GM12873 (cell line): ENCODE results near the gene CEP295NL.

Source experiments
- TF ChIP-seq, protein P1 (sequence below): IDR thresholded peaks from 2 replicates; pipeline ENCODE4 v1.5.1; 2012; ENCODE audit warnings: low read depth, mild to moderate bottlenecking, moderate library complexity, low read length, control low read depth; ENCODE audit not compliant: insufficient read depth; ENCODE audit errors: missing control alignments

Gene CEP295NL

DNA sequence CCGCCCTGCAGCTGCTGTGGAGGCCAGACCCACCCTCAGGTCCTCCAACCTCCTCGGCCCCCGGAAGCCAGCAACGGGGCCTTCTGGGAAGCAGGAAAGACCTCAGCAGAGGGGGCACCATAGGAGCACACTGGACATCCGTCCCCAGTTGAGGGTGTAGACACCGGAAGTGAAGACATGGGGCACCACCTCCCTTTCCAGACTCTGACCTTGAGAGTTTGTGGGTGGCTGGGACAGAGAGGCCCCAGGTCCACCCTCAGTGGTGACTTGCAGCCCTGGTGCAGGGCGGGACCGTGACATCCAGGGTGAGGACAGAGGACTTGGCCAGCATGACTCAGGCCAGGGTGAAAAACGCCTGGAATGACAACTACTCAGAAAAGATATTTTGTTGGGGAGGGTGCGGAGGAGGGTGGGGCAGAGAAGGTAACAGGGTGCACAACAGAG lies 19.9 kb downstream of the CEP295NL start:
- TF ChIP-seq, protein P1, sequence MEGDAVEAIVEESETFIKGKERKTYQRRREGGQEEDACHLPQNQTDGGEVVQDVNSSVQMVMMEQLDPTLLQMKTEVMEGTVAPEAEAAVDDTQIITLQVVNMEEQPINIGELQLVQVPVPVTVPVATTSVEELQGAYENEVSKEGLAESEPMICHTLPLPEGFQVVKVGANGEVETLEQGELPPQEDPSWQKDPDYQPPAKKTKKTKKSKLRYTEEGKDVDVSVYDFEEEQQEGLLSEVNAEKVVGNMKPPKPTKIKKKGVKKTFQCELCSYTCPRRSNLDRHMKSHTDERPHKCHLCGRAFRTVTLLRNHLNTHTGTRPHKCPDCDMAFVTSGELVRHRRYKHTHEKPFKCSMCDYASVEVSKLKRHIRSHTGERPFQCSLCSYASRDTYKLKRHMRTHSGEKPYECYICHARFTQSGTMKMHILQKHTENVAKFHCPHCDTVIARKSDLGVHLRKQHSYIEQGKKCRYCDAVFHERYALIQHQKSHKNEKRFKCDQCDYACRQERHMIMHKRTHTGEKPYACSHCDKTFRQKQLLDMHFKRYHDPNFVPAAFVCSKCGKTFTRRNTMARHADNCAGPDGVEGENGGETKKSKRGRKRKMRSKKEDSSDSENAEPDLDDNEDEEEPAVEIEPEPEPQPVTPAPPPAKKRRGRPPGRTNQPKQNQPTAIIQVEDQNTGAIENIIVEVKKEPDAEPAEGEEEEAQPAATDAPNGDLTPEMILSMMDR, result no peak

- TF ChIP-seq, protein P1, result no peak
These were observed 20.4 kb downstream of the CEP295NL start for GRCh38 chr17:78882540-78883088.

- TF ChIP-seq, protein P1, result no peak
These were observed 23.3 kb downstream of the CEP295NL start for GRCh38 chr17:78879635-78880186.

DNA sequence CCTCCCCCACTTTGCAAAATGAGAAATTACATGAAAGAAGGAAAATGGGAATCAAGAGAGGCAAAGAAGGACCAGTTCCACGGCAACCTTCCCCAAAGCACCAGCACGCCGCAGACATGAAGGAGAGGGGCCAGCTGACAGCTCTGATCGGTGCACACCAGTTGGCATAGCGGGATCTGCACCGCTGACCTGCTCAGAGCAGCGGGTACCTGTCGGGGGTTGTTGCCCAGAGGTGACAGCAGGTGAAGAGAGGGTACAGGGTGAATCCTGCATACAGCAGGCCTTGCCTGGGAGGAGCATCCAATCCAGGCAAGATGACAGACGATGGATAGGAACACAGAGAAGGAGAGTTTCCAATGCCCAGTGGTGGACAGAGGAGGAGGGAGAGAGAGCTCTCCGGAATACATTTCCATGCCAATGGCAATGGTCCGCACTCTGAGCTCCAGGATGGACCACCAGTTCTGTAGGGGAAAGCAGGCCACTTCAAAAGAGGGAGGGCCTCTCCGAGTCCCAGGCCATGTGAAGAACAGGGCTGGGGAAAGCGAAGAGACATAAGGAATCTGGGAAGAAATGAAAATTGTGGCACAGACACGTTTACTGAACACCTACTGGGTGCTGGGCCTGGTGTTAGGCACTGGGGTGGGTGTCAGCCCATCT lies 24.0 kb downstream of the CEP295NL start:
- TF ChIP-seq, protein P1, result no peak

DNA sequence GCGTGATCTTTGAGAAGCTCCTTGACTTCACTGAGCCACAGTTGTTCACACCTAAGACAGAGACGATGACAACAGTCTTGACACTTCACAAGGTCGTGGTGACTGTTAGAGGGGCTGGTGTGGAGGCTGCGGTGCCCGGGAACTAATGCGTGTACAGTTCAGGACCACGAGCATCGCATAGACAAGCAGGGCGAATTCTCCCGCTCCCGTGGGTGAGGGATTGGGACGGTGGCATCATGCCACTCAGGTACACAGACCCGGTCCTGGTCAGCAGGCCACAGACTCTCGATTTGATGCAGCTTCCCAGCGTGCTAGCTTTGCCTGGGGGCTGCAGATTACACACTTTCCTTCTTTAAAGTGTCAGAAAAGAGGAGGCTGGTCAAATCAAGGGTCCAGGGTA lies 24.7 kb downstream of the CEP295NL start:
- TF ChIP-seq, protein P1, result no peak

- TF ChIP-seq, protein P1, result no peak
These were observed 26.9 kb downstream of the CEP295NL start for GRCh38 chr17:78876094-78876597.

GRCh38 chr17:78875363-78876093 lies 27.5 kb downstream of the CEP295NL start:
- TF ChIP-seq, protein P1, result no peak
